Measurements from ENCODE around the gene IER3. TPM values are rescaled to one million over a fixed set of nuclear protein-coding genes. Genes with fewer than 3 reads are reported as not detected.
A peak's percentile ranks its signal among the peaks of the same experiment; 100 is the strongest.

The IER3 gene
- total and polyA plus RNA-seq, 2 of the 13 experiments (the other 11 are each of a cell fraction or from before 2014, with no cell fraction given) = 51.1 to 131 TPM

GRCh38 chr6:30744054-30744805, at the start of gene IER3 (continued):
- peak; percentile 88; the same call in 1 of the 2 replicates for TF ChIP-seq BRF2 (CRISPR knock-in tag; IDR thresholded peaks at IDR 0.05)
- peak; percentile 89; the same call in 1 of the 2 replicates for TF ChIP-seq SAFB2 (CRISPR knock-in tag; IDR thresholded peaks at IDR 0.05; ENCODE audit: borderline replicate concordance, low read depth)
- peak; percentile 75 for TF ChIP-seq YY1 (IDR thresholded peaks at IDR 0.05; ENCODE audit: insufficient read depth, insufficient replicate concordance, low read depth, low read length)
- TF ChIP-seq ZXDC (CRISPR knock-in tag; IDR thresholded peaks at IDR 0.05) = peak; percentile 58; the same call in 1 of the 2 replicates
- no peak for TF ChIP-seq ZNF550 (CRISPR knock-in tag; IDR thresholded peaks at IDR 0.05; ENCODE audit: borderline replicate concordance)
- peak; percentile 74; the same call in 1 of the 2 replicates for TF ChIP-seq YEATS4 (CRISPR knock-in tag; IDR thresholded peaks at IDR 0.05; ENCODE audit: borderline replicate concordance)
- TF ChIP-seq, protein P1, sequence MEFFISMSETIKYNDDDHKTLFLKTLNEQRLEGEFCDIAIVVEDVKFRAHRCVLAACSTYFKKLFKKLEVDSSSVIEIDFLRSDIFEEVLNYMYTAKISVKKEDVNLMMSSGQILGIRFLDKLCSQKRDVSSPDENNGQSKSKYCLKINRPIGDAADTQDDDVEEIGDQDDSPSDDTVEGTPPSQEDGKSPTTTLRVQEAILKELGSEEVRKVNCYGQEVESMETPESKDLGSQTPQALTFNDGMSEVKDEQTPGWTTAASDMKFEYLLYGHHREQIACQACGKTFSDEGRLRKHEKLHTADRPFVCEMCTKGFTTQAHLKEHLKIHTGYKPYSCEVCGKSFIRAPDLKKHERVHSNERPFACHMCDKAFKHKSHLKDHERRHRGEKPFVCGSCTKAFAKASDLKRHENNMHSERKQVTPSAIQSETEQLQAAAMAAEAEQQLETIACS (CRISPR knock-in tag; IDR thresholded peaks at IDR 0.05) = no peak; the same call in 1 of the 2 replicates
- TF ChIP-seq DBP (CRISPR knock-in tag; IDR thresholded peaks at IDR 0.05; ENCODE audit: not compliant biosample characterization) = peak; percentile 82
- TF ChIP-seq KLF6 (CRISPR knock-in tag; IDR thresholded peaks at IDR 0.05) = peak; percentile 90
- no peak for TF ChIP-seq BCL3 (CRISPR knock-in tag; IDR thresholded peaks at IDR 0.05)
- peak; percentile 90 for TF ChIP-seq ZNF564 (CRISPR knock-in tag; IDR thresholded peaks at IDR 0.05)
- TF ChIP-seq ZSCAN31 (CRISPR knock-in tag; IDR thresholded peaks at IDR 0.05; ENCODE audit: low read depth) = peak; percentile 95
- no peak; the same call in 1 of the 2 replicates for TF ChIP-seq AHDC1 (CRISPR knock-in tag; IDR thresholded peaks at IDR 0.05; ENCODE audit: borderline replicate concordance)
